ENCODE data around the gene MDN1.

- no peak for TF ChIP-seq POLR2A (IDR thresholded peaks at IDR 0.05)
- TF ChIP-seq CTCF (IDR thresholded peaks at IDR 0.05): no peak
Measured at GRCh38 chr6:89690944-89691324, 128.7 kb downstream of the MDN1 start.
